HG03025 (cell line): ENCODE measurements around the gene TDP2.
A peak's percentile ranks its signal among the peaks of the same experiment; 100 is the strongest.
"Not testable (repeated sequence)": the region's sequence is repeated elsewhere in the genome, so short reads cannot be mapped to it uniquely, and the experiment has no call there.

Source experiments
- ATAC-seq: cut with Tn5 transposase; IDR thresholded peaks from one replicate; pipeline ENCODE4 v1.9.1; 2021; ENCODE audit warnings: mild to moderate bottlenecking, moderate library complexity; ENCODE audit not compliant: unreplicated experiment, low FRiP score

The TDP2 gene, protein sequence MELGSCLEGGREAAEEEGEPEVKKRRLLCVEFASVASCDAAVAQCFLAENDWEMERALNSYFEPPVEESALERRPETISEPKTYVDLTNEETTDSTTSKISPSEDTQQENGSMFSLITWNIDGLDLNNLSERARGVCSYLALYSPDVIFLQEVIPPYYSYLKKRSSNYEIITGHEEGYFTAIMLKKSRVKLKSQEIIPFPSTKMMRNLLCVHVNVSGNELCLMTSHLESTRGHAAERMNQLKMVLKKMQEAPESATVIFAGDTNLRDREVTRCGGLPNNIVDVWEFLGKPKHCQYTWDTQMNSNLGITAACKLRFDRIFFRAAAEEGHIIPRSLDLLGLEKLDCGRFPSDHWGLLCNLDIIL

DNA sequence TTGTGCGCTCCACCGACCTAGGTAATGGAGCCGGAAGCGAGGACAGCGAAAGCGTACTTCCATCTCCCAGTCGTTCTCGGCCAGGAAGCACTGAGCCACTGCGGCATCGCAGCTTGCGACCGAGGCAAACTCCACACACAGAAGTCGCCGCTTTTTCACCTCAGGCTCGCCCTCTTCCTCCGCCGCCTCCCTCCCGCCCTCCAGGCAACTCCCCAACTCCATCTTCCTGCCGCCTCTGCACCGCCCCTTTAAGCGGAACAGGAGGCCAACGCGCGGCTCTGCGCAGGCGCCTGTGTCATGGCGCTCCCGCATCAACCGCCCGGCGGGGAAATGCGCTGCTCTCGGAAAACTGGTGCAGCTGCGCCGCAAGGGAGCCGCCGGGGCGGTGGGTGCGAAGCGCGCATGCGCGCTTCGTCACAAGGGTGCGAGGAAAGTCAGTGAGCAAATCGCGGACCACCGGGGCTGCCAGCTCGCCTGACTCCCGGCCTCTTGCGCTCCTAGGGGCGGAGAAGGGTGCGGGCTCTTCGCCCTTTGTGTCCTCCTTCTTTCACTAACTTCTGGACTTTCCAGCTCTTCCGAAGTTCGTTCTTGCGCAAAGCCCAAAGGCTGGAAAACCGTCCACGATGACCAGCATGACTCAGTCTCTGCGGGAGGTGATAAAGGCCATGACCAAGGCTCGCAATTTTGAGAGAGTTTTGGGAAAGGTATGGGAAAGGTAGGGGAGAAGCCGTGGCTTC is at the start of gene TDP2, which contains the start of gene ACOT13:
TSS of gene TDP2 (minus strand) at position 259 of the 737 bp plus-strand sequence. CDS start at position 222, 37 bp downstream.
TSS of gene ACOT13 (plus strand) at position 437 of the 737 bp plus-strand sequence. CDS start at position 624, 187 bp downstream.
- ATAC-seq, result peak; percentile 92

DNA sequence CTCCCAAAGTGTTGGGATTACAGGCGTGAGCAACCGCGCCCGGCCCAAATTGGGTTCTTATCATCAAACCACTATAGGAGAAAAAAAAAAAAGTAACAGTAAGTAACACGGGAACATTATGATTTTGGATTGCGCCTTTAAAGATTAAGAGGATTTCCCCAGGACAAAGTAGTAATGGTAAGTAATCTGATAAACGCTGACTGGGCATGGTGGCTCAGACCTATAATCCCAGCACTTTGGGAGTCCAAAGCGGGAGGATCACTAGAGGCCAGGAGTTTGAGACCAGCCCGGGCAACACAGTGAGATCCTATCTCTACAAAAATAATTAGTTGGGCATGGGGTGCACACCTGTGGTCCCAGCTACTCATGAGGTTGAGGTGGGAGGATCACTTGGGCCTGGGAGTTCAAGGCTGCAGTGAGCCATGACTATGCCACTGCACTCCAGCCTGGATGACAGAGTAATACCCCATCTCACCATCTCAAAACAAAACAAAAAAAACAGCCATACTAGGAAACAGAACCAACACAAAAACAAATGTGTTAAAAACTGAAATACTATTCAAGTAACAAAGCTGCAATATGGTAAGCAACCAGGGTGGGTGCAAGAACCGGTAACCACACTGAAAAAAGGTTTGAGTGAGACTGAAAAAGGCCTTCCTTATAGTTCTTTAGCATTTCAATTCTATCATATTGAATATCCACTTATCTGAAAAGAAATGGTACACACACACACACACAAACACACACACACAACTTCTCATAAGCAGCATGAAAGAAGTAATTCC is 44.0 kb upstream of the TDP2 start:
- no peak for ATAC-seq

DNA sequence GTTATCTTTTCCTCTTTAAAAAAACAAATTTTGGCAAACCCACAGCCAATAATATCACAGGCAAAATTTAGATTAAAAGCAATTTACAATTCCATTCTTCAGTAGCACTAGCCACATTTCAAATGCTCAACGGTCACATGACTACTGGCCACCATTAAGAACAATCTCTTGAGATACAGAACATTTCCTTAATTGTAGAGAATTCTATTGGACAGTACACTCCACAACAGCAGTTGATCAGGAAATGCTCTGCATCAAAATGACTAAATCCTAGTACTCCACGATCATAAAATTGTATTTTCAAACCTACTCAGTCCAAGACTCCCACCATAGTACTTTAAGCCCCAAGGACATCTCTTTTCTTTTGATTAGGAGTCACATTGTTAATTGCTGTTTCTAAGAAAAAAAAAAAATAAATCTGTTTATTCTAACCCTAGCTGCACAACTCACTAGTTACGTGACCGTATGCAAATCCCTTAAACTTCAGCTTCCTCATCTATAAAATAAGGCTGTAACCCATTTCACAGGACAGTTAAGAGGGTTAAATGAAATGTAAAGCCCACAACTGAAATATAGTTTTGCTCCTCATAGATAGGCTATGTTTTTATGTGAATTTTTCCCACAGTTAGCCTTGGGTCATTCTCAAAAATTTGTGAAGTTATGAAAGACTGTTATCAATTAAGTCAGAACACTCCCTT is 42.5 kb upstream of the TDP2 start:
- no peak for ATAC-seq

DNA sequence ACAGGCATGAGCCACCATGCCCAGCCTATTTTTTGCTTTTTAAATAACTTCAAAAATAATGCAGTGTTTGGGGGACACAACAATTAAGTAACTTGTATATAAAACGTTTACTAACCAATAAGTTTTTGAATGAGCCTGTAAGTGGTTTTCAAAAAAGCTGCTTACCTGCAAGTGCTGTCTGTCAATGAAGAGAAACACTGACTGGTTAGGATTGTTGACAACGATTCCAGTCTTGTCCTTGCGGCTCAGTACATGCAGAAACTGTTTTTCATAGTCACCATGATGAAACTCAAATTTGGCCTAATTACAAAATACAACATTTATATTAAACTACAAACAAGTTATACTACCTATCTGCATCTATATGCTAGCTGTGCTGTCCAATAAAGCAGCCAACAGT is 41.9 kb upstream of the TDP2 start:
- no peak for ATAC-seq

DNA sequence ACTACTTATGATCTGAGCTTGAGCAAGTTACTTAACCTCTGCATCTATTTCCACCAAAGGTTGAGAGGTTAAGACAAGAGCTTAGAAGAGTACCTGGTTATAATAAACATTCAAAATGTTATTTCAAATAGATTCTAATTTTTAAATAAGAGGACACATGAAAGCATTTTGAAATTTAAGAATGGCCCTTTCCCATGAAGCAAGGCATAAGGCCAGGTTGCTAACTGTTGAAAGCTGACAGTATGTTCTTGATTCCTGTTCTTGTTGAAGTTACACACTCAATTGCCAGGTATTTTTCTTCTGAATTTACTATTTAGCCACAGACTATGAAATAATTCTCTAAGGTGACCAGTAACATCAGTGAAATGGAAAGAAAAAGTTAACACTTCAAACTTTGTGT is 37.8 kb upstream of the TDP2 start:
- no peak for ATAC-seq

DNA sequence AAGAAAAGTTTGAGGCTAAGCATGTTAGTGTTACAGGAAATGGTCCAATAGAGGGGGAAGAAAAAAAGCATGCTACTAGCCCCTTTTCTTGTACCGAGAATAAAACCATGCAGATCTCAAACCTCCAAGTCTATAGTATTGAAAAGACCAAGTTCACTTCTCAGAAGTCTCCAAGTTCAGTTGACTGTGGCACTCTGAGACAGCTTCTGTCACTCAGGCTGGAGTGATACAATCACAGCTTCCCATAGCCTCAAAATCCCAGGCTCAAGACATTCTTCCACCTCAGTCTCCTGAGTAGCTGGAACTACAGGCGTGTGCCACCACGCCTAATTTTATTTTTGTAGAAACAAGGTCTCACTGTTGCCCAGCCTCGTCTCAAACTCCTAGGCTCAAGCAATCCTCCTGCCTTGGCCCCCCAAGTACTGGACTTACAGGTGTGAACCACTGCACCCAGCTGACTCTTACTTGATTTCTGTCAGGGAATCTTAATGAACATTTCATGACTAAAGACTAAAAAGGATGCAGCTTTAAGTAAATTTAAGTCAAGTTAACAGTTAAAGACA is 36.1 kb upstream of the TDP2 start:
- ATAC-seq, result no peak

DNA sequence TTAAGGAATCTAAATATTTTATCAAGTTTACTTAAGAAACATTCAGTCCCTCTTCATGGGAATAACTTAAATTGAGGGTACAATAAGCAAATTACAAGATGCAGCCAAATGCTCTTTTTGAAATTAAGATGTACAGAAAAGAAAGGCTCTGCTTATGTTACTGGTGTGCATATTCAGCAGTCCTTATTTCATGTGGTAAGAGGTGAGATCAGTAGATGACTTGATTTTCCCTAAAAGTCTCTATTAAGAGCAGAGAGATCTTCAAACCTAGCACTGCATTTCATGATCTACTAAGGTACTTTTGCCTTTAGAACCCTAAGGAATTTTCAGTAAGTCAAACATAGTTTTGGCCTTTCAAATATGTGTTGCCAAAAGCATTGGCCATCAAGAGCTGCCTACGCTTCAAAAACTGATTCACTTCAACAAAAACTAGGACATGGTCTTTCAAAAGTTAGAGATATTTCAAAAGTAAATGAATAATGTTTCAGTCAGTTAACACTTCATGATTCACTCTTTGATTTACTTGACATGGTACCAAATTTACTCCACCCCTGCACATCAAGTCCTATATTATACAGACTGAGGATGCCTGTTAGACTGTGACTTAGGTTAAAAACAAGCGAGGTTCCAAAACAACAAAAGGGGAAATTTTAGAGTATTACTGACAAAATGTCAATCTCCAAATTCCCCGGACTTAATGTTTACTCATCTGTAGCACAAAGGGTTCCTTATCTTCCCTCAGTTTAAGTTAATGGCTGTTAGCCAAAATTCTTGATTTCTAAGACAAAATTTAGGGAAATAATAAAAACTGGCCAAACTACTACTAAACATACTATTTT is 33.0 kb upstream of the TDP2 start:
- no peak for ATAC-seq

DNA sequence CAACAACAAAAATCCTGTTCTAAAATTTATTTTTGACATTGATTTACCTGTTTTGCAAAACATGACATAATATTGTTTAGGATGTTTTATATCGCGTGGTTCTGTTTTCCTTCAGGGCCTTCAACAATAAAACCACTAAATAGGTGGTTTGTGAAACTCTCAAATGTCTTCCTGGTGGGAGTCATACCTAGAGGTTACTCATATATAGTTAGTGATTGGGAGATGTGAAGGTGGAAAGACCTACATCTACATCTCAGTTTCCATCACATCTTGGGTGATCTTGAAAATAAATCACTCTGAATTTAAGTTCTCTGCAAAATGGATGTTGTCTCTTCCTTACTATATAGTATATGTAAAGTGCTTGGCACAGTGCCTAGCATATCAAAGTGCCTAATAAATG is 29.4 kb upstream of the TDP2 start:
- no peak for ATAC-seq

DNA sequence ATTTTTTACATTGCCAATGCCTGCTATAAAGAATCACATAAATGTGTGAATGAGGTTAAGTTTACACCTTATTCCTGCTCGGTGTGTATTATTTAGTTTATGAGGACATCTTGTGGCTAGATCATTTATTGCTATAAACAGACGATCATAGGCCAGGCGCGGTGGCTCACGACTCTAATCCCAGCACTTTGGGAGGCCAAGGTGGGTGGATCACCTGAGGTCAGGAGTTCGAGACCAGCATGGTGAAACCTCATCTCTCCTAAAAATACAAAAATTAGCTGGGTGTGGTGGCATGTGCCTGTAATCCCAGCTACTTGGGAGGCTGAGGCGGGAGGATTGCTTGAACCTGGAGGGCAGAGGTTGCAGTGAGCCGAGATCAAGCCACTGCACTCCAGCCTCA is 28.9 kb upstream of the TDP2 start:
- not testable (repeated sequence) for ATAC-seq

DNA sequence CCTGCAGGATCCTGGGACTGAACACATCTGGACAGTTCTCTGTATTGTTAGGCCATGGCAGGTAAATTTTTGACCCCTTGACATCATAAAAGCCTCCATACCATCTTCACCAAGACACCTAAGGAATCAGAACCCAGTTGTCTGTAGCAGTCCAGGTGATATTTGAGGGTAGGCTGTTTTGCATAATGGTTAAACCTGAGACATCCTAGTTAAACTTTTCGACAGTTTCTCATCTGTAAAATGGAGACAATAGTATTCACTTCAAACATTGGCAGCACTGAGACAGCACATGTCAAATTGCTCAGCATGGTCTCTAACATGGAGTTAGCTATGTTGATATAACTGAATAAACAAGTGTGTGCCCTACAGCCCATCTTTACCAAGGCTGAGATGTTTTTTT is 27.5 kb upstream of the TDP2 start:
- ATAC-seq, result no peak

DNA sequence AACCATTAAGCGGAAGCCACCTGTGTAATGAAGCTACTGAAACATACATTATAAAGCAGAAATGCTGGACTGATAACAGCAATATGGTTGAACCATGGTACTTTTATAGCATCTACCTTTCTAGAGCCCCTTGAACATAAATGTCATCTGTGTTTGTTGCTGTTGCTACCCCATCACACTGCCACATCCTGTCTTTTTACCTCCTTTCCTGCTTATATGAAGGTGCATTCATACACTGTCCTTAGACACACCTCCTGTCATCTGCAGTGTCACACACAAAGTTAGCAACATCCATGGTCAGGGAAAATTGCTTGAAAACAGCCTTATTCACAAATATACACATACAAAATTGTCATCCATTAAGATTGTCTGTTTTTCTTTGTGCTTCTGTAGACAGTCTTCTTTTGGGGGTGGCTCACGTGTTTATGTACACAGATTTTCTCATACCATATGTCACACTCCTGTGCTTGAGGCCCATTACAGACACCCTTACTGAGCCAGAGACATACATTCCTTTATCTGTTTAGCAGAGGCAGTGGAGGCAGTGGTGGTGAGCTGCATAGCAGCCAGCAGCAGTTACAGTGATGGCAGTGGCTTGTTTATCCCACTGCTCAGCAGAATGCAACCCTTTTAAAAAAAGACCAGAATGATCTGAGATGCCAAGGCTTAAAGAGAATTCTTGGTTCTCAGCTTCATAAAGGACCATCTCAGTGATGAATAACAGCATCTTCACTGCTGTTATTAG is 26.3 kb upstream of the TDP2 start:
- ATAC-seq, result no peak

DNA sequence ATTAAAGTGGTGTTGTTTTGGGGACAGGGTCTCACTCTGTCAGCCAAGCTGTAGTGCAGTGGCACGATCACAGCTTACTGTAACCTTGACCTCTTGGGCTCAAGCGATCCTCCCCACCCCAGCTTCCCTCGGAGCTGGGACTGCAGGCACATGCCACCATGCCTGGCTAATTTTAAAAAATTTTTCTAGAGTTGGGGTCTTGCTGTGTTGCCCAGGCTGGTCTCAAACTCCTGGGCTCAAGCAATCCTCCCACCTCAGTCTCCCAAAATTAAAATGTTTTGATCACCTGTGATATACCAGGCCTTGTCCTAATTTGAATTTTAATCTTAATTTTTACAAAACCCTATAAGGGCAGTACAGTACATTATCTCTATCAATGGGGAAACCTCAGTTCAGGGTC is 25.7 kb upstream of the TDP2 start:
- no peak for ATAC-seq

DNA sequence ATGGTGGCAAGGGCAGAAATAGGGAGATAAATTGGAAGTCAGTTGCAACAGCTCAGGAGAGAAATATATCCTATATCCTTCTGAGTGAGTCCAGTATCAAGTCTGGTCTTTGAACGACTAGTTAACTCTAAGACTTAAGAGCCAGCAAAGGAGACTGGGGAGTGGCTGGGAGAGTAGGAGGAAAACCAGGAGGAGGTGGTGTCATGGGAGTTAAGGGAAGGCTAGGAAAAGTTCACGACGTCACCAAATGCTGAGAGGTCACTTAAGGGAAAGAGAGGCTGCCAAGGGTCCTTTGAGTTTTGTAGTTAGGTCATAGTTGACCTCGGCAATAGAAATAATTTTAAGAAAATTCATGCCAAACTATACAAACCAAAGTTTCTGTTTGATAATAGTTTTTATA is 25.3 kb upstream of the TDP2 start:
- ATAC-seq, result no peak

DNA sequence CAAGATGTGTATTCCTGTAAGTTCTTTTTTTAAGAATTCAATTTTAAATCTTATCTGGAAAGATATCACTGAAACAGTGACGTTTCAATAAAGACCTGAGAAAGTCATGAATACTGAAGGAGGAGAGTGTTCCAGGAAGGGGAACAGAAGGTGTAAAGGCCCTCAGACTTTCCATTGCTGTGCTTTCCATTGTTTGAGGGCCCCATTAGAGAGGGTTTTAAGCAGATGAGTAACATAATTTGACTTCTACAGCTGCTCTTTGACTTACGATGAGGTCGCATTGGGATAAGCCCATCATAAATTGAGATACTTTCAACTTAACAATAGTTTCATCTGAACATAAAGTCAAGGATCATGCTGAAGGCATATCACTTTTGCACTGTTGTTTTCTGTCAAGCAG is 24.9 kb upstream of the TDP2 start:
- no peak for ATAC-seq

DNA sequence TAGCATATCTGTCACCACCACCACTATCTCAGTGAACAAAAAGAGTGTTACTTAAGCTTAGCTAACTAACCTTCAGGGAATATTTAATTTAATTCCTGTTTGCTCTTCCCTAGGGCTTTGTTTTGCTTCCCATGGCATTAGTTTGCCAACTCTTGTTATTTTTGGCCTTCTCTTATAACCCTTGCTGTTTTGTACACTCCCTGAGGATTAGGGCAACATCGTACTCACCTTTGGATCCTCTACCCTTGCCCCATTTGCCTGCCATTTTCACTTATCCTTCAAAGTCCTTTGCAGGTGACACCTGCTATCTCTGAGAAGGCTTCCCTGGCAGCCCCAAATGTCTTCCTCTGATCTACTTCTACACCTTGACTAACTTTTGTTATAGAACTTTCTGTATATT is 23.9 kb upstream of the TDP2 start:
- ATAC-seq, result no peak

DNA sequence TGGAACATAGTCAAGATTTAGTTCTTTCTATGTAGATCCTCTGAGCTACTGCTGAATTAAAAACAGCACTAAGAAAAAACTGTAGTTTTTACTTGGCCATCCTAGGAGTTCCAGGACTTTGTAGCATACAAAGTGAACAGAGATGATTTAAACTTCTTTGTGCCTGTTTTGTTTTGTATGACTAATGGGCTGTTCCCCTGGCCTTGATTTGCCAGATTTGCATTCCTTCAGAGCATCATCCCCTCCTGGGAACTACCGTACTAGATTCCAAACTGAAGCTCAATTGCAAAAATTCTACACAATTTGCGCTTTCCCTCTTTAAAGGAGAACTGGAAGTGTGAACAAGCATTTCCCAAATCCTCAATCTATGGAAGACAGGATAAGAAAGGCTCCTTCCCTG is 23.3 kb upstream of the TDP2 start:
- ATAC-seq, result no peak

DNA sequence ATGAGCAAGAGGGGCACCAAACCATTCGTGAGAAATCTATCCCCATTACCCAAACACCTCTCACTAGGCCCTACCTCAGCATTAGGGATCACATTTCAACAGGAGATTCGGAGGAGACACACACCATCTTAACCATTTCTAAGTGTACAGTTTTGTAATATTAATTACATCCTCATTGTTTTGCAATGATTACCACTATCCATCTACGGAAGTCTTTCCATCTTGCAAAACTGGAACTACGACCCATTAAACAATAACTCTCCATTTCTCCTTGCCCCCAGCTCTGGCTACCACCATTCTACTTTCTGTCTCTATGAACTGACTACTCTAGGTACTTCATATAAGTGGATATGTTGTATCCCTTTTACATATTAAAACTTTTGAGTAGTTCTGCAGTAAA is 20.2 kb upstream of the TDP2 start:
- no peak for ATAC-seq

DNA sequence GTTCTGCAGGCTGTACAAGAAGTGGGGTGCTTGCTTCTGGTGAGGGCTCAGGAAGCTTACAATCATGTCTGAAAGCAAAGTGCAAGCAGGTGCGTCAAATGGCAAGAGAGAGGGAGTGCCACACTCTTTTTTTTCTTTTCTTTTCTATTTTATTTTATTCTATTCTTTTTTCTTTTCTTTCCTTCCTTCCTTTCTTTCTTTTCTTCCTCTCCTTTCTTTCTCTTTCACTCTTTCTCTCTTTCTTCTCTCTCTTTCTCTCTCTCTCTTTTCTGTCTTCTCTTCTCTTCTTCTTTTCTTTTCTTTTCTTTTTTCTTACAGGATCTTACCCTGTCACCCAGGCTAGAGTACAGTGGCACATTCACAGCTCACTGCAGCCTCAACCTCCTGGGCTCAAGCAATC is 19.7 kb upstream of the TDP2 start:
- ATAC-seq, result no peak
